KG1 (cell line): ENCODE data around the gene SEM1.
"Not testable (repeated sequence)": the region's sequence is repeated elsewhere in the genome, so short reads cannot be mapped to it uniquely, and the experiment has no call there.

ENCODE experiments used
- DNase-seq: peaks from one replicate; lab custom pipeline; 2025; lab: John Stamatoyannopoulos, UW

The SEM1 gene

GRCh38 chr7:96701258-96701657, 8.4 kb downstream of the SEM1 start:
- no peak for DNase-seq

DNA sequence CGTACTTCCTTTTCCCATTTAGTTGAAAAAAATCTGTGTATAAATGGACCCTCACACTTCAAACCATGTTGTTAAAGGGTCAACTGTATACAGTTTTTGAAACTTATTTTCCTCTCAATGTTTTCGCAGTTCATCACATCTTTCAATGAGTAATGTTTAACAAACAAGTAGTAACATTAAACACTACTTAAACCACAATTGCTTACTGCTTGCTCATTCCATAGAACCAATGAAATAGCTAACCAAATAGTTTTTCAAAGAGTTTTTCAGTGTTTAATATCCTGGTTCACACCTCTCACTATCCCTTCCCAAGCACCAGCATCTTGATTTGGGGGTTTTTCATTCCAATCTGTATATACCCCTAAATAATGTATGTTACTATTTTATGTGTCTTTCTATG, 9.1 kb downstream of the SEM1 start:
- DNase-seq, result no peak

DNA sequence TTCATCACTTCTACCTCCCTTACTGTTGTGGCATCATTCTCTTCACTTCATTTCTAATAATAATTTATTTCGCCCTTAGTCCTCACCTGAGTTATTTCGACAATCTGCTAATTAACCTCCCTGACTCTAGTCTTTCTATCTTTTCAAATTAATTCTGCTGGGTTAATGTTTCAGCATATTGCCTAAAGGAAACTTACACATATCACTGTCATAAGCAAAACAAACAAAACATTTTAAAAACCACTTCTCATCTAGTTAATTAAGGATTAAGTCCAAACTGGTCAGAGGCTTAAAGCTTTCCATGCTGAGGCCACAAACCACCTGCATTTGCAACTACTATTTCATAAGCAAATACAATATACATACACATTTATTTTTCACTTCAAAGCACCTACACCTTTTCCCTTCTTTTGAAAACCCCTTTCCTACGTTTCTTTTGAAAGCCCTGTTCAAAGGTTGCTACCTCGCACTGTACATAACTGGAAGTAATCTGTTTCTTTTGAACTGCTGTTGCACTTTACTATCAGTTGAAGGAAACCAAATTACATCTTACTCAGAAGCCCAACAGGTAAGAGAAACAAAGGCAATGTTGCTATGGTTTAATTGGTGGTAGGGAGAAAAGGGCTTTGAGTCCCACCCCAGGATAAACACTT, 10.3 kb downstream of the SEM1 start:
- DNase-seq, result no peak

DNA sequence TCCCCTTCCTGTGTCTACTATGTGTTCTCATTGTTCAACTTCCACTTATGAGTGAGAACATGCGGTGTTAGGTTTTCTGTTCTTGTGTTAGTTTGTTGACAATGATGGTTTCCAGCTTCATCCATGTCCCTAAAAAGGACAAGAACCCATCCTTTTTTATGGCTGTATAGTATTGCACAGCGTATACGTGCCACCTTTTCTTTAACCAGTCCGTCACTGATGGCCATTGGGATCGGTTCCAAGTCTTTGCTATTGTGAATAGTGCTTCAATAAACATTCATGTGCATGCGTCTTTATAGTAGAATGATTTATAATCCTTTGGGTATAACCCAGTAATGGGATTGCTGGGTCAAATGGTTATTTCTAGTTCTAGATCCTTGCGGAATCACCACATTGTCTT, 11.2 kb downstream of the SEM1 start:
- not testable (repeated sequence) for DNase-seq

GRCh38 chr7:96697822-96698221, 11.8 kb downstream of the SEM1 start:
- DNase-seq, result no peak

DNA sequence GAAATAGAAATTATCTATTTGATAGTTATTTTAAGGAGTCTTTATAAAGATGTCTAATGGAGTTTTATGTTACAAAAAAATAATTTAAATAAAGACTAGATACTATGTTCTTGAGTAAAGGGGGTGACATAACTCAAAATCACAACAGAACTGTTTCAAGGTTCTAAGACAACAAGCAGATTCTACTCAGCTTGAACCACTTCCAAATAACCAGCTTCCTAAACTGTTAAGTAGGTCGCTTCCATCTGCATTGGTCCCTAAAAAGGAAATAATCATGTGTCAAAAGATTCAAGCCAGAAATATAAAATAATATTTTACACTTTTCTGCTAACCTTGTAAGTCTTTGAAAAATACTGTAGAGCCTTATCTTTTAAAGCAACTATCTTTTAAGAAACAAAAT, 14.1 kb downstream of the SEM1 start:
- DNase-seq, result no peak

DNA sequence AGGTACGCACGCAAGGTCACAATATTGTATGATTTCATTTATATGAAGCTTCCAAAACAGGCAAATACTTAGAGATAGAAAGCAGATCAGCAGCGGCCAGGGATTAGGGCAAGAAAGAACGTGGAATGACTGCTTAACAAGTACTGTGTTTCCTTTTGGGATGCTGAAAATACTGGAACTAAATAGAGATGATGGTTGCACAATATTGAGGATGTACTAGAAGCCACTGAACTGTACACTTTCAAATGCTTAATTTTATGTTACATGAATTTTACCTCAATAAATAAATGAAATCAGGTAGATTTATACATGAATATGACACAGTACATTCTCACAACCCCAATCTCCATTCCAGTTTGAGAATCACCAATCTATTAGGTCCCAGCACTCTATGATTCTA, 15.6 kb downstream of the SEM1 start:
- no peak for DNase-seq

- no peak for DNase-seq
These were observed 17.9 kb downstream of the SEM1 start for GRCh38 chr7:96691702-96692101.

DNA sequence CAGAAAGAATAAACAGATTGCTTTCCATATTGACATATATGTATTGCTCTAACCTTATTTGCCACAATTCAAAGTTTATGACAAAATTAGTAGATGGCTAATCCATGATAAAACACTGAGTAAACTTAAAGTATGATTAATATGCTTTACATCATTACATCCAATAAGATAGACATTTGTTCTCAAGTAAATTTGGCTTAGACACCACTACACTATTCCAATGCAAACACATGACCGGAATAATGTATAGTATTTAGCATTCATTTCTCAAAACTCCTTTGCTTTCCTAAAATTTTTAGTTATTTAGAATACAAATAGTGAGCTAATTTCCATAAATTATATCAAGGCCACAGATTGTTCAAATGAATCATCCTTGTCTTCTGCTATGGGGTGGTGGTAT, 20.2 kb downstream of the SEM1 start:
- DNase-seq, result no peak

- no peak for DNase-seq
These were observed 23.3 kb downstream of the SEM1 start for GRCh38 chr7:96686305-96686704.

DNA sequence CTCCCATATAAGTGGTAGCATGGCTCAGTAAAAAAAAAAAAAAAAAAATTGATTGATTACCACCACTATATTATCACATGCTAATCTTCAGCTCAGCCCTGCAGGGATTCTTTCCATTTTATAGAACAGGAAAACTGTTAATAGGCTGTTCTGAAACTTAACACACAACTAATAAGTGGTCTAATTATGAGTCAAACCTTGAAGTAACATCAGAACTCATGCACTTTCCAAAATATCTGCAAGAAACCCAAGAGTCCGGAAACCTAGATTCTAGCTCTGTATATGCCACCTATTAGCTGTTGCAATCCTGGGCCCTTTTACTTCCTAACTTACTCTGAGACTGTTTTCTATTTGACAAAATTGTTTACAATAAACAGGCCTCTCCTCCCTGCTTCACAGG, 23.9 kb downstream of the SEM1 start:
- no peak for DNase-seq

DNA sequence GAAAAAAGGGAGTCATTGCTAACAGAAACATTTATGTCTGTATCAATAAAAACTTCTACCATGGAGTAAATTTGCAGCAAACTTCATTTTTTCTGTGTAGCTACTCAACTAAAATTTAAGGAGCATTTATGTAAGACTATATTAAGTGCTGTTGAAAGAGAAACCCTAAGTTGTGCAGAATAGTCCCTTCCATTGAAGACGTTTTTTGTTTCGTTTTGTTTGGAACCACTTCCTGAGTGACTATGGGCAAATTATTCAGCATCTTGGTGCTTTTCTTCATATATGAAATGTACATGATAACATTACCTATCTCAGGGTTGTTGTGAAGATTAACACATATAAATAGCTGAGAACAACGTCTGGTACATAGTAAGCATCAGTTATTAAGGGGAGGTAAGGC, 24.3 kb downstream of the SEM1 start:
- DNase-seq, result no peak

GRCh38 chr7:96679886-96680285, 29.8 kb downstream of the SEM1 start:
- no peak for DNase-seq

DNA sequence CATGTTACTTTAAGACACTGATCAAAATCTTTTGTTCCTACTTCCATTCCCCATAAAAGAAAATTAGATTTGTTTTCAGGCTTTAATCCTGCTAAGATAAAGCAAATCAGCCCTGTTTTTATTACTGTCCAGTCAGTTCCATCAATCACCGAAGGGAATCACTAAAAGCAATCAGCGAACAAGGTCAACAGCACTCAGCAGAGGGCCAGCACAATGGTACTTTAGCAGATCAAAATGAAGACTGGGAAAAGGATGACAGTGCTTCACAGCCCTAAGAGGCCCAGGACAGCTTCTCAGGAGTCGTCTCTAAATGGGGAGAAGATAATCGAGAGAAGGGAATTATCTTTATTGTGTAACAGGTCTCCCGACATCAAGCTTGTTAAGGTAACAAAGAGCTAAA, 32.7 kb downstream of the SEM1 start:
- no peak for DNase-seq

- DNase-seq, result no peak
These were observed 34.1 kb downstream of the SEM1 start for GRCh38 chr7:96675548-96675947.

- no peak for DNase-seq
These were observed 35.1 kb downstream of the SEM1 start for GRCh38 chr7:96674565-96674964.

- no peak for DNase-seq
These were observed 37.8 kb downstream of the SEM1 start for GRCh38 chr7:96671854-96672253.

- no peak for DNase-seq
These were observed 39.0 kb downstream of the SEM1 start for GRCh38 chr7:96670338-96671289.

DNA sequence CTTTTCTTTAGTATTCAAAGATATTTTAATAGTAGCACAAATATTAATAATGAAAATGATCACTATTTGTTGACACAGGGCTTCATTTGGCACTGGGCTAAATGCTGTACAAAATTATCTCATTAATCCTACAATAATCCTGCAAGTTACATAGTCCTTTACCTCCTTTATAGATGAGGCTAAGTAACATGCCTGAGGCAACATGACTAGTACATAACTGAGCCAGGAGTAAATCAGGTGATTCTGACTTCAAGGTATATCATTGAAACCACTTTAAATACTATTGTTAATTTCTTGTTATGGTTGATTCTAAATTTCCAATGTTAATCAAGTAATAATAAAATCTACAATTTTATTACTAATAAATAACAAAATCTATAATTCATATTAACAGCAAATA, 39.8 kb downstream of the SEM1 start:
- no peak for DNase-seq

DNA sequence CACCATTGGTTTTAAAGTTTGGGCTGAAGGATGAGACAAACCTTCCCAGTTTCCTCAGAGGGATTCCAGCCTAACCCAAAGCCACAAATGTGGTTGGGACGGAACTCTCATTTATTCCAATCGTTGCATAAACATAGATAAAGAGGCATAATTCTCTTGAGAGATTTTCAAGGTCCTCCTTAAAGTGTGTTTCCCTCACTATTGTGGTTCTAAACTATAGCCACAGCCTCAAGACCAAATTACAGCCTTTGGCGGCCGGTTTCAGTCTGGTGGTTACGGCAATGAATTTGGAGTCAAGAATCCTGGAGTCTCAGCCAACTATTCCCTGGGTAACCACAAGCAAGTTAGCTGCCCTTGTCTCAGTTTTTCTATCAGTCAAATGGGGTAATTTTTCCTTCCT, 42.6 kb downstream of the SEM1 start:
- DNase-seq, result no peak

GRCh38 chr7:96665689-96666088, 44.0 kb downstream of the SEM1 start:
- no peak for DNase-seq

GRCh38 chr7:96664793-96665192, 44.9 kb downstream of the SEM1 start:
- no peak for DNase-seq

DNA sequence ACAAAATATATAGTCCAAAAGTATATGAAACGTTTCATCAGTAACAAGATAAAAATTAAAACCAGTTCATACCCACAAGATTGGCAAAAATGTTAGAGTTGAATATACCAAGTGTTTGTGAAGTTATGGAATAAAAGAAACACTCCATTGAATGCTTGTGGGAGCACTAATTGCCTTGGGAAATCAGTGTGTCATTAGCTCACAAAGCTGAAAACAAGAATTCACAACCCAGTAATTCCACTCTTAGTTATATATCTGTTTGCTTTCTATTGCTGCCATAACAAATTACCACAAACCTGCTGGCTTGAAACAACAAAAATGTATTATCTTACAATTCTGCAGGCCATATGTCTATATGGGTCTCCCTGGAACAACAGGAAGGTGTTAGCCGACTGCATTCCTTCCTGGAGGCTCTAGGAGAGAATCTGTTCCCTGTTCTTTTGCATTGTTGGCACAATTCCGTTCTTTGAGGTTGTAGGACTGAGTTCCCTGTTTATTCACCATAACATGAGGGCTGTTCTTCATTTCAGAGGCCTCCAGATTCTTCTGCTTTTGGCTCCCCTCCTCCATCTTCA, 45.7 kb downstream of the SEM1 start:
- no peak for DNase-seq
